ENCODE data around the gene ENO4.

ENO4 gene

DNA sequence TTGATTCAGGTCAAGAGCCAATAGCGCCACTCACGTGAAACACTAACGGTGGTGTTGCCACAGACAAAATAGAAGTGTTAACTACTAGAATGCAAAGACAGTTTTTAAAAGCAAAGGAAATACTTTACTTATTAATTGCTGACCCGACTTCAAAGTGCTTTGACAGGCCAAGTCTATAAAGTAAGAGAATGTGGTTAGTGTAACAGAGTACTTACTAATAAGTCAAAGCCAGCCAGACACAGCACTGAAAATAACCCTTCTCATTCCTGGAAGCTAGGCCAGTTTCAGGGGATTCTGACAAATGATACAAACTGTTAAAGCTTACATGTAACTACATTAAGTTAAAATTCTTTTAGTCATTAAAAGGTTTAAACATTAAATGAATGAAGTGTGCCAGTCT is 50.3 kb downstream of the ENO4 start:
- Histone ChIP-seq H3K27ac (no peak overlapping the region), H3K4me3 (no peak overlapping the region), H3K9me3 (ENCODE audit: low read depth, low read length) (no peaks in the 10 kb centered on the region), H3K9ac (ENCODE audit: insufficient read length) (no peak overlapping the region), H3K36me3 (ENCODE audit: insufficient read depth, low read length) (no peaks in the 10 kb centered on the region)
- no peak for TF ChIP-seq POLR2AphosphoS5 (IDR thresholded peaks at IDR 0.05; ENCODE audit: borderline replicate concordance, low read depth, low read length)
- no peak for TF ChIP-seq FOXP2 (optimal IDR thresholded peaks at IDR 0.05; ENCODE audit: control extremely low read depth, extremely low read length, insufficient read depth)
- no peak for TF ChIP-seq EZH2 (IDR thresholded peaks at IDR 0.05)
- DNase-seq (ENCODE audit: low read depth, low spot score), result no peak

DNA sequence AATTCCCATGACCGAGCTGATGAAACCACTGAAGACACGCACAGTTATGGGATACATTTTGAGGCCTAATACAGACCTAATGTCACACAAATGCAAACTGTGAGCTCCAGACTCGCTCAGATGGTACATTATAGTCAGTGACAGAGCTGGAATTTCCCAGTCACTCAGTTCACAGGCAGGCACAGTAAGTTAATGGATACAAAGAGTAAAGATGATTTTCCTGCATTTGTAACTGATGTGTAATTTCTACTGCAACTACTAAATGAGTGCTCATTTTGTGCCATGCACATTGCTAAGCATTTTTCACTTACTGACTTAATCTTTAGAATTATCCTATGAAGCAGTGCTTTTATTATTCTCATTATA is 56.5 kb downstream of the ENO4 start:
- Histone ChIP-seq H3K9ac (ENCODE audit: insufficient read length) (no peak overlapping the region), H3K4me3 (no peak overlapping the region), H3K27ac (no peak overlapping the region), H3K9me3 (ENCODE audit: low read depth, low read length) (no peaks in the 10 kb centered on the region), H3K36me3 (ENCODE audit: insufficient read depth, low read length) (peaks cover 4% of the 10 kb centered on the region; the same call in 1 of the 2 replicates)
- no peak for DNase-seq (ENCODE audit: low read depth, low spot score)
- TF ChIP-seq FOXP2 (optimal IDR thresholded peaks at IDR 0.05; ENCODE audit: control extremely low read depth, extremely low read length, insufficient read depth) (no peak), POLR2AphosphoS5 (IDR thresholded peaks at IDR 0.05; ENCODE audit: borderline replicate concordance, low read depth, low read length) (no peak), EZH2 (IDR thresholded peaks at IDR 0.05) (no peak)

DNA sequence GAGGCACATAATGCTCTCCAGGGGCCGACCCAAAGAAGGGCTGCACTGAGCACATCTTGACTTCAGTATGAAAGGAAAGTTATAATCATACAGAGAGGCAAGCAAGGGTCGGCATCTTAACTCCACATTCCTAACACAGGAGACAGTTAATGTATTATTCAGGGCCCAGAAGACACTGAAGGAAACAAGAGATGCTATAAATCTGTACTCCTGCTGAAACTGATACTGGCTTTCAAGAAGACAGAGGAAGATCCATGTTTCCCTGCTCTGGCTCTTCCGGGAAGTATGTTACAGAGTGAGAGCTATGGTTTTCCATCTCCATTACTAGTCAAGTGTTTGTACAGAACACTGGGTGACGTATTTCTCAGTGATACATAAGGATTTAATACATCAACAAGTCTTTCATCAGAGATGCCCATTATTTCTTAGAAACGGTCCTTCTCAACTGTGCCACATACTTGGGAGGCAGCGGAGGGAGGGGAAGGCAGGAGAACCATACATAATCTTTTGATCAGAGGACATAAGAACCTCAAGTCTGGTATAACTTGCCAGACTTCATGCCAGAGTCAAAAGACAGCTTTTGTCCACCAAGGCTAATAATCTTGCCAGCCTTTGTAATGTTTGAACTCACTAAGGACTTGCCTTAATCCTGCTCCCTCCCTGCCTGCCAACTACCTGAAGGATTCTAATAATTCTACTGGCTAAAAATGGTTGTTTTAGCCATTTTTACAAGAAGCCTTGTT is 58.1 kb downstream of the ENO4 start:
- peaks cover 4% of the 10 kb centered on the region; the same call in 1 of the 2 replicates for H3K36me3 ChIP-seq (ENCODE audit: insufficient read depth, low read length)
- H3K27ac ChIP-seq, result no peak overlapping the region
- no peak overlapping the region for H3K9ac ChIP-seq (ENCODE audit: insufficient read length)
- no peak for TF ChIP-seq POLR2AphosphoS5 (IDR thresholded peaks at IDR 0.05; ENCODE audit: borderline replicate concordance, low read depth, low read length)
- no peak for TF ChIP-seq FOXP2 (optimal IDR thresholded peaks at IDR 0.05; ENCODE audit: control extremely low read depth, extremely low read length, insufficient read depth)
- TF ChIP-seq EZH2 (IDR thresholded peaks at IDR 0.05), result no peak
- no peak for DNase-seq (ENCODE audit: low read depth, low spot score)
- H3K4me3 ChIP-seq, result no peak overlapping the region
- no peaks in the 10 kb centered on the region for H3K9me3 ChIP-seq (ENCODE audit: low read depth, low read length)

DNA sequence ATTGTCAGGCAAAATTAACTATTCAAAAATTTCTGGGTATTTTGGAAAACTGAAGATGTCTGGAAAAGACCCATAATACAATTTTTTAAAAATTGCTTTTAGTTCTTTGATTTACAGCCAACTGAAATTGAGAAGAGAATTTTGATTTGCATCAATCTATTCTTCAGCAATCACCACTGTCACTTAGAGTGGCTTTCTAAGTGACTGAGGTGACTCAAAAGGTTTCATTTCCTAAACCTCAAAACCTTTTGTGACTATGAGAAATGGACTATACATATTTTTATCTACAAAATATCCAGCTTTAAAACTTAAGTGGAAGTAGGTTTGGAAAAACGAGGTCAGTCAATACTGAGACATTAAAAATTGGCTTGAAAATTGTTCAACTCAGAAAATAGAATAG is 60.0 kb downstream of the ENO4 start:
- Histone ChIP-seq H3K9ac (ENCODE audit: insufficient read length) (no peak overlapping the region), H3K9me3 (ENCODE audit: low read depth, low read length) (no peaks in the 10 kb centered on the region), H3K27ac (no peak overlapping the region), H3K36me3 (ENCODE audit: insufficient read depth, low read length) (peaks cover 4% of the 10 kb centered on the region; the same call in 1 of the 2 replicates), H3K4me3 (no peak overlapping the region)
- DNase-seq (ENCODE audit: low read depth, low spot score), result no peak
- TF ChIP-seq EZH2 (IDR thresholded peaks at IDR 0.05), result no peak
- no peak for TF ChIP-seq POLR2AphosphoS5 (IDR thresholded peaks at IDR 0.05; ENCODE audit: borderline replicate concordance, low read depth, low read length)
- no peak for TF ChIP-seq FOXP2 (optimal IDR thresholded peaks at IDR 0.05; ENCODE audit: control extremely low read depth, extremely low read length, insufficient read depth)

DNA sequence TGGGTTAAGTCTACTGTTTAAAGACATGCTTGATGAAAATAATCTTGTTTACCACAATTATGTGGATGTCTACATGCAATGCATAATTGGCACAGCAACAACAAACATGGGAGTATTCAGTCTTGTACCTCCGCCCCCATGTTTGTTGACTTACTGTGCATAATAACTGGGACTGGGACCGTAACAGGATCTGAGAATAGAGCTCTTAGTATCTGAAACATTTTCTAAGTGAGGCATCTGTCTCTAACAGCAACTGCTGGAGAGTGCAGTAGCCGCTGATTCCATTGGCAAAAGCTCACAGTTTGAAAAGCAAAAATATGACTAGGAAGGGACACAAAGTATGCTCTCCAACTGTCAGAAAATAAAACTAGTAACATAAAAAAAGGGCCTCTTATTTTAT is 61.6 kb downstream of the ENO4 start:
- no peak overlapping the region for H3K27ac ChIP-seq
- no peak for DNase-seq (ENCODE audit: low read depth, low spot score)
- no peak overlapping the region for H3K4me3 ChIP-seq
- H3K9ac ChIP-seq (ENCODE audit: insufficient read length), result no peak overlapping the region
- H3K36me3 ChIP-seq (ENCODE audit: insufficient read depth, low read length), result peaks cover 2% of the 10 kb centered on the region; the same call in 1 of the 2 replicates
- TF ChIP-seq FOXP2 (optimal IDR thresholded peaks at IDR 0.05; ENCODE audit: control extremely low read depth, extremely low read length, insufficient read depth) (no peak), EZH2 (IDR thresholded peaks at IDR 0.05) (no peak), POLR2AphosphoS5 (IDR thresholded peaks at IDR 0.05; ENCODE audit: borderline replicate concordance, low read depth, low read length) (no peak)
- no peaks in the 10 kb centered on the region for H3K9me3 ChIP-seq (ENCODE audit: low read depth, low read length)

DNA sequence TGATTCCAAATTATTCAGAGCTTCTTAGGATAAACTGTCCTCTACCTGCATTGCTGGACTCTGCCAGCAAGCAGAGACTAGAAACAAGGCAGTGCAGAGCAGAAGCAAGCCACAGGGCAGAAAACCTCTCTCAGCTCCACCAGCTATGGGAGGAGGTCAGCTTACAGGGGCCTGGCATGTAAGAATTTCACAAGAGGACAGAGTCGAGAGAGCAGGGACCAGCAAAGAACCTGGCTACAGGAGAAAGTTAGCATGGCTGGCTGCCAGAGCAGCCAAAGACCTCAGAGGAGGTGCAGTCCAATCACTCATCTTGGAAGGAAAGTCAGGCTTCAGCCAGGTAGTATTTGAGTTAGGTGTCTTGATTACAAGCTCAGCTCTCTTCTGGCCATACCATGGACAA is 62.9 kb downstream of the ENO4 start:
- no peak for DNase-seq (ENCODE audit: low read depth, low spot score)
- no peaks in the 10 kb centered on the region for H3K9me3 ChIP-seq (ENCODE audit: low read depth, low read length)
- TF ChIP-seq EZH2 (IDR thresholded peaks at IDR 0.05), result no peak
- no peak for TF ChIP-seq POLR2AphosphoS5 (IDR thresholded peaks at IDR 0.05; ENCODE audit: borderline replicate concordance, low read depth, low read length)
- TF ChIP-seq FOXP2 (optimal IDR thresholded peaks at IDR 0.05; ENCODE audit: control extremely low read depth, extremely low read length, insufficient read depth), result no peak
- H3K4me3 ChIP-seq, result no peak overlapping the region
- no peak overlapping the region for H3K9ac ChIP-seq (ENCODE audit: insufficient read length)
- H3K36me3 ChIP-seq (ENCODE audit: insufficient read depth, low read length), result no peaks in the 10 kb centered on the region
- no peak overlapping the region for H3K27ac ChIP-seq

DNA sequence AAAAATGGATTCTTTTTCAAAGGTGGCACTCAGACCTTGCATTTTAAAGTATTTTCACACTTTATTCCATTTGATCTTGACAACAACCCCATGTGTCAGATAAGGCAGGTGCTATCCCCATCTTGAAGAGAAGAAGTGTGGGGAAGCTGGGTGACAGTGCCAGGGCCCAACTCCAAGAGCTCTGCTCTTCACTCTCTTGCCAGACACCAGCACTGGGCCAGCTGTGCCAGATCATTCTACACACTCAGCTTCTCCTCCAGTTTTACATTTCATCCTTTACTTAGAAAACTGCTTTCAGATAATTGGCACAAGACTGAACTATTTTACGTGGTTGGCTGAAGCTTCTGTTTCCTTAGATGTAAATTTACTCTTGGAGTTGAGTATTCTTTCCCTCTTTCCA is 64.4 kb downstream of the ENO4 start:
- Histone ChIP-seq H3K9ac (ENCODE audit: insufficient read length) (no peak overlapping the region), H3K4me3 (no peak overlapping the region), H3K36me3 (ENCODE audit: insufficient read depth, low read length) (no peaks in the 10 kb centered on the region), H3K27ac (no peak overlapping the region), H3K9me3 (ENCODE audit: low read depth, low read length) (no peaks in the 10 kb centered on the region)
- TF ChIP-seq EZH2 (IDR thresholded peaks at IDR 0.05) (no peak), FOXP2 (optimal IDR thresholded peaks at IDR 0.05; ENCODE audit: control extremely low read depth, extremely low read length, insufficient read depth) (no peak), POLR2AphosphoS5 (IDR thresholded peaks at IDR 0.05; ENCODE audit: borderline replicate concordance, low read depth, low read length) (no peak)
- no peak for DNase-seq (ENCODE audit: low read depth, low spot score)

DNA sequence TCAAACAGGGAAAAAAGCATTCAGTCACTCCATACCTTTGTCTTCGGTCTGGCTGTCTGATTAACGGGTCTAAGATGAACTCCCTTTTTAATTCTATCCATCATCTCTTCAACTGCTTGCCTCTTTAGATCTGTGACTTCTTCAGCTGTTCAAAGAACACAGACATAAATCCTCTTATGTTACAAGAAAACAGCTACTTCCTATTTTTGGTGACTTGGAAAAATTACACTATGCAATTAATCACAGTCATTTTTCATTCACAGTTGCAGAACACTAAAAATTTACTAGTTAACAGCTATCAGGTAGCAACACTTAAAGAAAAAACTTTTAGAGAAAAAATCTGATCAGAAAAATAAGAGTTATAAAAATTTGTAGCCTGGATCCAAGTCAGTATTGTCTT is 66.0 kb downstream of the ENO4 start:
- Histone ChIP-seq H3K9ac (ENCODE audit: insufficient read length) (no peak overlapping the region), H3K9me3 (ENCODE audit: low read depth, low read length) (no peaks in the 10 kb centered on the region), H3K36me3 (ENCODE audit: insufficient read depth, low read length) (no peaks in the 10 kb centered on the region; the same call in 1 of the 2 replicates), H3K27ac (no peak overlapping the region), H3K4me3 (no peak overlapping the region)
- no peak for DNase-seq (ENCODE audit: low read depth, low spot score)
- no peak for TF ChIP-seq FOXP2 (optimal IDR thresholded peaks at IDR 0.05; ENCODE audit: control extremely low read depth, extremely low read length, insufficient read depth)
- TF ChIP-seq EZH2 (IDR thresholded peaks at IDR 0.05), result no peak
- no peak for TF ChIP-seq POLR2AphosphoS5 (IDR thresholded peaks at IDR 0.05; ENCODE audit: borderline replicate concordance, low read depth, low read length)

DNA sequence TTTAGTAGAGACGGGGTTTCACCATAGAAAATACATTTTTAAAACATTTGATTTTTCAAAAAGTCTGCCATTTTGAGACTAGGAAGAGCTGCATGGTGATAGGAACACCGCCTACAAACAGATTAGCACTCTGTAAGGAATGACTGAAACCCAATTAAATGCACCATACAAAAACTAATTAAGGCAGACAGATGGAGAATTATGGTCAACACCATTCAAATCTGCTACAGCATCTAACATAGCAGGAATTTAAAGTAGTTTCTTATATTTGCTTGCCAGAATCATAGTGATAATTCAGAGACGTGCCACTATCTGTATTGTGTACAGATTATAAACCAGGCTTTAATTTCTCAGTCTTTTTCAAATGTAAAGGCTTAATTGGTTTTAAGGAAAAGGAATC is 68.2 kb downstream of the ENO4 start:
- Histone ChIP-seq H3K9ac (ENCODE audit: insufficient read length) (no peak overlapping the region), H3K4me3 (no peak overlapping the region), H3K36me3 (ENCODE audit: insufficient read depth, low read length) (no peaks in the 10 kb centered on the region; the same call in 1 of the 2 replicates), H3K9me3 (ENCODE audit: low read depth, low read length) (no peaks in the 10 kb centered on the region), H3K27ac (no peak overlapping the region)
- no peak for DNase-seq (ENCODE audit: low read depth, low spot score)
- TF ChIP-seq EZH2 (IDR thresholded peaks at IDR 0.05) (no peak), POLR2AphosphoS5 (IDR thresholded peaks at IDR 0.05; ENCODE audit: borderline replicate concordance, low read depth, low read length) (no peak), FOXP2 (optimal IDR thresholded peaks at IDR 0.05; ENCODE audit: control extremely low read depth, extremely low read length, insufficient read depth) (no peak)

All from SK-N-MC (cell line).